Epidermal melanocyte (primary cell): Measurements from ENCODE around the gene OLFML3.
"Not testable (repeated sequence)": the region's sequence is repeated elsewhere in the genome, so short reads cannot be mapped to it uniquely, and the experiment has no call there.

Experiments
- DNase-seq: peaks from one replicate; pipeline ENCODE4 v3.0.0; 2011; ENCODE audit warnings: low spot score; ENCODE audit not compliant: insufficient read length

OLFML3 gene

DNA sequence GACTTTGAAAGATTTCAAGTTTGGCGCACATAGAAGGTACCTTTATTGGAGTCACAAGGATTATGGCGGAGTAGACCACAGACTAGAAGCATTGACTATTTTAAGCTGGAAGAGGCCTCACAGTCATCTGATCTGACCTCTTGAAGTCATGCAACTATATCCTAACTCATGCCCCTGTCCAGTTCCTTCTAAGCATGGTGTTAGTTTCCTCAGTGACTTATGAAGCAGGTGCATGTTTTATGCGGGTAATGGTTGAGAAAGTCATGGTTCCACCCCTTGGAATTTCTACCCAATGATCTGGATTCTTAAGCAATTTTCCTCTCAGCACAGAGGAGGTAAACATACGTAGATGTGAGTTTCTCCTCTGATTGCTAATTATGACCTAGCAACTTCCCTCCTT is 11.7 kb downstream of the OLFML3 start:
- no peak for DNase-seq

- DNase-seq = no peak
Measured at GRCh38 chr1:113991467-113991997, 12.3 kb downstream of the OLFML3 start.

GRCh38 chr1:113993072-113993471 is 13.8 kb downstream of the OLFML3 start:
- DNase-seq = no peak

DNA sequence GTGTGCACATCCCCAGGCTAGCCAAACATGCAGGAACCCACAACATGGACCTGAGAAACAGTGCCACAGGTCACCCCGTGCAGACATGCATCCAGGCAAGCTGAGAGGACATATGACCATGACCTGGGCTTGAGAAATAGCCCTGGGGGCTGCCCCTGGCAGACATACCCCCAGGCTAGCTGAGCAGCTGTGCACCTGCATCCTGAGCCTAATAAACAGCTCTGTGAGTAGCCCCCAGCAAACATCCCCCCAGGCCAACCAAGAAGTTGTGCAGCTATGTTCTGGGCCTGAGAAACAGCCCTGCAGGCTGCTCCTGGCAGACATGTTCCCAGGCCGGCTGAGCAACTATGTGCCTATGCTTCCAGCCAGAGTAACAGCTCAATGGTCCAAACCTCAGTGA is 14.5 kb downstream of the OLFML3 start:
- no peak for DNase-seq

DNA sequence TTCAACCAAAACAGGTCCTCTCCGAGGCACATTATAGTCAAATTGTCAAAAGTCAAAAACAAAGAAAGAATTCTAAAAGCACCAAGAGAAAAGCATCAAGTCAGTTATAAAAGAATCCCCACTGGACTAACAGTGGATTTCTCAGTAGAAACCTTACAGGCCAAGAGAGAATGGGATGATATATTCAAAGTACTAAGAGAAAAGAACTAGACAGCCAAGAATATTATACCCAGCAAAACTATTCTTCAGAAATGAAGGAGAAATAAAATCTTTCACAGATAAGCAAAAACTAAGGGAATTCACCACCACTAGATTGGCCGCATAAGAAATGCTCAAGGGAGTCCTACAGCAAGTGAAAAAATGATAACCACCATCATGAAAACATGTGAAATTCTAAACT is 16.1 kb downstream of the OLFML3 start:
- no peak for DNase-seq

GRCh38 chr1:113998361-113998760 is 19.1 kb downstream of the OLFML3 start:
- no peak for DNase-seq

GRCh38 chr1:113999233-113999632 is 20.0 kb downstream of the OLFML3 start:
- DNase-seq = no peak

DNA sequence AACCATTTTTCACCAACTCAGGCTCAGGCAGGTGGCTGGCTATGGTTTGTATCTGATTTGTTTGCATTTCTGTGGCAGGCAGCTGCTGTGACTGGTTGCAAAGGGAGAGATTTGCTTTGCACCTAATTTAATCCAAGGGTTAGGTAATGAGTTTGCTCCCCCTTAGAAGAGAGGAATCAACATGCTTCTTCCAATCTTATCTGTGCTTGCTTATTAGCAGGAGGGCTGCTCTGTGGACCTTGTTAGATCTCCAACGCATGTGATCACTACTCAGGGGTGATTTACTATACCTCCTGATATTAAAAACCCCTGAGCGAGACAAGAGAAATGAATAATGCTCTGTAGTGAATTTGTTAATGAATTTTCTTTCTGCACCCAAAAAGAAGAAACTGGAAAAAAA is 20.5 kb downstream of the OLFML3 start:
- DNase-seq = no peak

- DNase-seq = no peak
Measured at GRCh38 chr1:114000406-114000805, 21.1 kb downstream of the OLFML3 start.

DNA sequence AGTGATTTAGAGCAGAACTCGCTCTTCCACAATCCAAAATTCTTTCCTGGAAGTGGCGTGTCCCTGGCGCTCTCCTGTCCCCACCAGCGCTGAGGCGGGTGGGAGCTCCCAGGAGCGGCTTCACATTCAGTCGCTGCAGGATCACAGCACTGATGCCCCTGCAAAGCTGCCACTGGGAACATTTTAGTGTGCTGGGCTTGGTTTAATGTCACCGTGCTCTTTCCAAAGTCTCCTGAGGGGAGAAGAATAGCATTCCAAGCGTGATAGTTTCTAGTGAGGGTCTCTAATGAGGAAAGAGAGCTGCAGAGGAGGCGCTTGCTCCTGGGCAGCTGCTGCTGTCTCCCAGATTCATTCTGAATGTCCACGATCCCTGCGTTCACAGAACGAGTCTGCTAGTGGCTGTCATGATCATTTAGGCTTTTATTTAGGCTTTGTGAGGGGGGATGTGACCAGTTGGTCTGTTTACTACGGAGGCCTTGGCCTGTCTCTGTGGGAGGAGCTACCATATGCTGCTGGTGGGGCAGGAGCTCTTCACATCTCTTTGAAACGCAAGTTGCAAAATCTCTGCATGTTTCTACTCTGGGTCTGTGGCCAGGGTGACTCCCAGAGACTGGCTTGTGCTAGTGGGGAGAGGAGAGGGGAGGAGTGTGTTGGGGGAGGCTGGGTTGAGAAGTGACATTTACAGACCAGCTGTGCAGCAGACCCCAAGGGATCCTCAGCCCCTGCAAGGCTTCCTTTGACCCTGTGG is 23.4 kb downstream of the OLFML3 start:
- no peak for DNase-seq

DNA sequence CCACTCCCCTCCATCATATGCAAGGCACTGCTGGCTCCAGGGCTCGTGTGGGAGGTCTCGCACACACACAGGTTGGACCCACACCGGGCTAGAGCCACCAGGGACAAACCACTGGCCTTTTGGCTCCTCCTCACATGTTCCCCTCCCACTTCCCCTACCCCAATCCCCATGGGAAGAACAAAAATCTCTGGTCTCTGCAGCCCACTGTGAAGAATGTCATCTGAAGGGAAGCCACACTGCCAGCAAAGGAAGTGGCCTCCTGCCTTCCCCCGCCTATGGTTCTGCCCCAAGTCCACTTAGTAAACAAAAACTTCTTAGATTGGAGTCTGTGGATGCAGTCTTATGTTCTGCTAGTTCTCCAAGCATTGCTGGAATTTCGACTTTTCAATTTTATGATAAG is 24.2 kb downstream of the OLFML3 start:
- DNase-seq = no peak

DNA sequence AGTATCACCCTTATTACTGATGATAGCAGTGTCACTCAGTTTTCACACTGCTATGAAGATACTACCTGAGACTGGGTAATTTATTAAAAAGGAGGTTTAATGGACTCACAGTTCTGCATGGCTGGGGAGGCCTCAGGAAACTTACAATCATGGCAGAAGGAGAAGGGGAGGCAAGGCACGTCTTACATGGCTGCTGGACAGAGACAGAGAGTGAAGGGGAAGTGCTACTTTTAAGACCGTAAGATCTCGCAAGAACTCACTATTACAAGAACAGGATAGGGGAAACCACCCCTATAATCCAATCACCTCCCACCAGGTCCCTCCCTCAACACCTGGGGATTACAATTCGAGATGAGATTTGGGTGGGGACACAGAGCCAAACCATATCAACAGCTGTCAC is 27.6 kb downstream of the OLFML3 start:
- not testable (repeated sequence) for DNase-seq

DNA sequence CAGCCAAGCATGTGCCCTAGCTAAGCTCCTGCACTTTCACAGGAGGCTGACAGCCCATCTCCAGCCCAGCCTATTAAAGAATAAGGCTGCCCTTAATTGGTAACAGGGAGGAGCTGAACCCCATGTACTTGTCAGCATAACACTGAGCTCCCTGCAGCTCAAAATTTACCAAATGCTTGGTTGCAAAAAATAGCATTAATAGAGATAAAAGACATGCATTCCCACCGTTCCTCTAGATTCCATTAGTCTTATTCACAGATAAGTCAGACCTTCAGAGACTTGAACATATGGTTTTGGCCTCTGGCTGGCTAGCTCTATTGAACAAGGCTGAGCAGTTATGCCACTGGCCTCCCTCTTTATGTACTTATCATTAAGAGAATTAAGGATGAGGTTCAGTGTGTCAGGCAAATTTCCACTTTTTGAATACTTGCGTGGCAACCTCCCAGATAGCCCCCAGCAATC is 29.2 kb downstream of the OLFML3 start:
- no peak for DNase-seq

DNA sequence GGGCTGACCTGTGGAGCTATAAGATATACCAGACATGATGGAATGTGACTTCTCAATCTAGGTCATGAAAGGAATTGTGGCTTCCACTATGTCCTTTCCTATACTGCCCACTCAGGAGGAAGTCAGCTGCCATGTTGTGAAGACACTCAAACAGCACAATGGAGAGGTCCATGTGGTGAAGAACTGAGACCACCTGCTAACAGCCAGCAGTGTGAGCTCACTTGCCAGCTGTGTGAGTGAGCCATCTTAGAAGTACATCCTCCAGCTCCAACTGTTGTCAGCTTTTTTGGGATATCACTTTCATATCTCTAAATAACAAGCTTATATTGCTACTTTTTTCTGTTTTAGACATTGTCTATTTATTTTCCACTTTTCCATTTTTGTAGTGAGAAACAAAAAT is 29.7 kb downstream of the OLFML3 start:
- no peak for DNase-seq

- no peak for DNase-seq
Measured at GRCh38 chr1:114009393-114009792, 30.1 kb downstream of the OLFML3 start.

GRCh38 chr1:114010433-114011184 is 31.3 kb downstream of the OLFML3 start:
- DNase-seq = no peak

- no peak for DNase-seq
Measured at GRCh38 chr1:114011796-114012195, 32.5 kb downstream of the OLFML3 start.

DNA sequence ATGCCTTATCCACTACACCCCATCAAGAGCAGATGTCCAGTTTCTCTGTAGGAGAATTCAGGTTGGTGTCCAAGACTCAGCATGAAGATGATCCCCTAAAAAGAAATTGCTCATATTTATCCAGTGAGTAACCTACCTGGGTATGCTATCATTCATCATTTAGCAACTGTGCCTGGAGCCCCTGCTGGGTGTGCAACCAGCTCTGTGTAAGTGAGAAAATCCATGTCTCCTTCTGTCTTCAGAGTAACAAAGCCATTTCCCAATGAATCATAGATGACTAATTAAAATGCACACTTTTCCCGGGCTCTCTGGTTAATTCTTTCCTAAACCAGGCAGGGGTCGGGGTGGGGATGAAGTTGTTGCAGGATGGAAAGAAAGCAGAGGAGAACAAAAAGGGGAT is 35.8 kb downstream of the OLFML3 start:
- no peak for DNase-seq

DNA sequence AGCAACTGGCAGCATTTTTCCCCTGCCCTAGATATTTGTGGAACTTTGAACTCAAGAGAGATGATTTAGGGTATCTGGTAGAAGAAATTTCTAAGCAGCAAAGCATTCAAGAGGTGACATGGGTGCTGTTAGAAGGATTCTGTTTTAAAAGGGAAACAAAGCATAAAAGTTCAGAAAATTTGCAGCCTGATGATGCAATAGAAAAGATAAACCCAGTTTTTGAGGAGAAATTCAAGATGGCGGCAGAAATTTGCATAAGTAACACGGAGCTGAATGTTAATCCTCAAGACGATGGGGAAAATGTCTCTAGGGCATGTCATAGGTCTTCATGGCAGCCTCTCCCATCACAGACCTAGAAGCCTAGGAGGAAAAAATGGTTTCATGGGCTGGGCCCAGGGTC is 40.5 kb downstream of the OLFML3 start:
- not testable (repeated sequence) for DNase-seq

DNA sequence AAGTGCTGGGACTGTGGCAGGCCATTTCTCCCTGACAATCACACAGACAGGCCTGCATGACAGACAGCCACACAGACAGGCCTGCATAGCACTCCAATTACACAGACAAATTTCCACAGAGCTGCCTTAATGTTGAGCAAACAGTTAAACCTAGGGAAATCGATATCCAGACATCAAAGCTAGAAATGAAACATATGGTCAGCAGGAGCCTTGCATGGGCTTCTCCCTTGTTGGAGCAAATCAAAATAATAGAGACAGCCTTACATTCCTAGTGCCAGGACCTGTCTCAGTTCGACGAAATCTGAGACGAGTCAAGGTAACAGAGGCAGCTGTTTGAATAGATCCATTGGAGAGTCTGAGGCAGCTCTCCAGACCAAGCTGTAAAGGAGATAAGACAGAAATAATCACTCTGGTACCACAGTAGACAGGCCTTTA is 42.4 kb downstream of the OLFML3 start:
- no peak for DNase-seq

DNA sequence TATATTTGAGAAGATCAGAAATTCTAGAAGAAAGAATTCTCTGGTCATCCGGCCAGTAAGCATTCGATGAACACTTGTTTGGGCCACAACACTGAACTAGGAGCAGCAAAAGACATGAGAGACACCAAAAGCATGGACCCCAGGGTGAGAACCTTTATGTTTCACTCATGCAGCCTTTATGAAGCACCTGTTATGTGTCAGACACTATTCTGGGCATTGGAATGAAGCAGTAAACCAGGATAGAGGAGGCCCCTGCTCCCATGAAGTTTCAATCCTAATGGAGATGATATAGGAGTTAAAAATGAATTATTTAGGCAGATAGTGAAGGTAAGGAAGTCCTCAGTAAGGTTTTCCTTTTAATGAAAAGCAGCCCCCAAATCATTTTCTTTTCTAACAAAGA is 43.6 kb downstream of the OLFML3 start:
- no peak for DNase-seq

DNA sequence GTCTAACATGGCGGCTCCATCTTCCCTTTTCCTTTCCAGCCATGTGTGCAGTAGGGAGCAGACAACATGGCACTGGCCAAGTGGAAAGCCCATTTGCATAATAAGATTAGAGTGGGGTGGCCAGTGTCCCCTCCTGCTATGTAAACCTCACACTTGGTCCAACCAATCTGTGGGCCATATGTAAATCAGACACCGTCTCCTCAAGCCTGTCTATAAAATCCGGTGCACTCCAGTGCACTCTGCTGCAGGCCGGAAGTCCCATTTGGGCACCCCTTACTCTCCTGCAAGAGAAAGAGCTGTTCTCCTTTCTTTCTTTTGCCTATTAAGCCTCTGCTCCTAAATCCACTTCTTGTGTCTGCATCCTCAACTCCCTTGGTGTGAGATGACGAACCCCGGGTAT is 44.1 kb downstream of the OLFML3 start:
- DNase-seq = no peak

DNA sequence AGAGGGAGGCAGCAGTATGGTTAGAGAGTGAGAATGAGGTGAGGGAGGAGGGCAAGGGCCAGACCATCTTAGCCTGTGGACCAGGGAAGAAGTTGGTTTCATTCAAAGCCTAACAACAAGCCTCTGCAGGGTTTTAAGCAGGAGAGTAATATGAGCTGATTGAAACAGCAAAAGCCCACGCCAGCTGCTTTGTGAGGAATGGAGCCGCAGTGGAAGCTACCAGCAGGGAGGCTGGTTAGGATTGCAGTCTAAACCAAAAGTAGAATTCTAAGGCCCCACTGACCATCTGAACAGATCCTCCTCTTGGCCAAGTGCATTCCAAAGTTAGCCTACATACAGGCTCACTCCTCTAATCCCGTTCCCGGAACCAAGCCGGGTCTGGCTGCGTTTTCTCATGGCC is 44.8 kb downstream of the OLFML3 start:
- no peak for DNase-seq
